Spleen (tissue), 11 donors: ENCODE results near the gene ASF1B. TPM values are rescaled to one million over a fixed set of nuclear protein-coding genes. Genes with fewer than 3 reads are reported as not detected.
A peak's percentile ranks its signal among the peaks of the same experiment; 100 is the strongest.
"Not testable (repeated sequence)": the region's sequence is repeated elsewhere in the genome, so short reads cannot be mapped to it uniquely, and the experiment has no call there.

ENCODE experiments used
- DNase-seq: peaks from one replicate; pipeline ENCODE4 v3.0.0-alpha.2; 2020
- H3K27ac ChIP-seq, 8 donors: fragments of 200-600 bp; sonication (generic) in 7 of 8; 1 replicate in 4 of 8; 2 replicates in 4 of 8; pipeline versions ENCODE4 v1.5.0 to v1.8.0; 2016 to 2021; ENCODE audit warnings: inconsistent platforms in 4 of 8, mild to moderate bottlenecking in 4 of 8, moderate library complexity in 1 of 8
- H3K27me3 ChIP-seq, 7 donors: fragments of 200-600 bp; sonication (generic) in 6 of 7; replicated peaks in 1 of 7; 1 replicate in 4 of 7; 2 replicates in 3 of 7; pipeline versions ENCODE4 v1.5.0 to v1.8.0; 2016 to 2021; ENCODE audit warnings: inconsistent platforms in 3 of 7, mild to moderate bottlenecking in 1 of 7
- H3K36me3 ChIP-seq, 6 donors: fragments of 200-600 bp; sonication (generic) in 5 of 6; 1 replicate in 4 of 6; 2 replicates in 2 of 6; pipeline versions ENCODE4 v1.5.0 to v1.8.0; 2016 to 2021; ENCODE audit warnings: inconsistent platforms in 2 of 6
- H3K4me1 ChIP-seq, 6 donors: fragments of 200-600 bp; sonication (generic) in 5 of 6; 1 replicate in 3 of 6; 2 replicates in 3 of 6; pipeline versions ENCODE4 v1.5.0 to v1.8.0; 2016 to 2021; ENCODE audit warnings: inconsistent platforms in 3 of 6
- H3K4me3 ChIP-seq, 8 donors: fragments of 200-600 bp; sonication (generic) in 7 of 8; 1 replicate in 4 of 8; 2 replicates in 4 of 8; pipeline versions ENCODE4 v1.5.0 to v1.8.0; 2016 to 2021; ENCODE audit warnings: inconsistent platforms in 4 of 8, mild to moderate bottlenecking in 4 of 8, moderate library complexity in 2 of 8
- H3K9me3 ChIP-seq, 8 donors: fragments of 200-600 bp; sonication (generic) in 7 of 8; 1 replicate in 4 of 8; 2 replicates in 4 of 8; pipeline versions ENCODE4 v1.5.0 to v1.8.0; 2016 to 2021; ENCODE audit warnings: inconsistent platforms in 4 of 8
- POLR2A ChIP-seq, 3 donors: fragments of 450-650 bp; IDR thresholded peaks; one replicate each; pipeline ENCODE4 v1.5.1; 2017; ENCODE audit warnings: antibody characterized with exemption in 3 of 3, mild to moderate bottlenecking in 1 of 3
- POLR2AphosphoS5 ChIP-seq, 3 donors: sonication (generic); formaldehyde crosslinking; IDR thresholded peaks; one replicate each; pipeline ENCODE4 v1.5.1; 2017; ENCODE audit warnings: antibody characterized with exemption in 3 of 3
- whole genome bisulfite sequencing, 5 donors: extraction: QIAGEN DNeasy Blood & Tissue Kit in 3 of 5; methylation state at CpG; one replicate each; pipeline versions ENCODE4 v1.1.5 to v1.1.7; 2013 to 2018; 5-methylcytosine and 5-hydroxymethylcytosine counted together
- intact Hi-C: fragments of 100-400 bp; cut with DNase I; formaldehyde crosslinking; loops from one replicate; pipeline ENCODE4 v1.15.0; 2023; ENCODE audit warnings: low total_unique reads
- polyA plus RNA-seq, 3 donors: library from polyadenylated mRNA; stranded (reverse); fragments of 200-250 nt; gene quantifications; one replicate each; pipeline ENCODE4 v1.2.1, GENCODE V29; 2013
- total RNA-seq, 7 donors: library from RNA; depleted of rRNA in 3 of 7; stranded (reverse); fragments of >200 nt in 3 of 7; fragmentation: NEBNext Ultra II Directional in 4 of 7; extraction: Animal tissue kit (Norgen Biotek cat#: 25700) in 4 of 7; gene quantifications; one replicate each; pipeline versions ENCODE4 v1.1.0 to v1.2.1, GENCODE V29; 2016 to 2021
- TF ChIP-seq, protein P1 (sequence below), 11 experiments: fragments of 200-600 bp in 7 of 11; fragments of 450-650 bp in 4 of 11; sonication (generic) in 4 of 11; IDR thresholded peaks in 8 of 11; conservative IDR thresholded peaks in 3 of 11; 1 replicate in 7 of 11; 2 replicates in 4 of 11; pipeline versions ENCODE4 v1.4.0 to v1.8.0; 2016 to 2021; ENCODE audit warnings: antibody characterized with exemption in 11 of 11, inconsistent platforms in 4 of 11, mild to moderate bottlenecking in 1 of 11
- donor health status: healthy with polysubstance abuse.
- donor health status: DM: no; HTN: no; CAD: no; lungs with moderate emphysema.
- donor health status: DM: no; HTN: no; CAD: no.
- donor health status: Bipolar disorder and iron deficiency.
- donor health status: healthy.
- donor health status: DM: no; HTN: no; CAD: no.
- donor health status: DM: yes; HTN: yes; CAD: no.

ASF1B gene
- total and polyA plus RNA-seq, 10 donors: 3.8 to 24.8 (median 8.6) TPM

DNA sequence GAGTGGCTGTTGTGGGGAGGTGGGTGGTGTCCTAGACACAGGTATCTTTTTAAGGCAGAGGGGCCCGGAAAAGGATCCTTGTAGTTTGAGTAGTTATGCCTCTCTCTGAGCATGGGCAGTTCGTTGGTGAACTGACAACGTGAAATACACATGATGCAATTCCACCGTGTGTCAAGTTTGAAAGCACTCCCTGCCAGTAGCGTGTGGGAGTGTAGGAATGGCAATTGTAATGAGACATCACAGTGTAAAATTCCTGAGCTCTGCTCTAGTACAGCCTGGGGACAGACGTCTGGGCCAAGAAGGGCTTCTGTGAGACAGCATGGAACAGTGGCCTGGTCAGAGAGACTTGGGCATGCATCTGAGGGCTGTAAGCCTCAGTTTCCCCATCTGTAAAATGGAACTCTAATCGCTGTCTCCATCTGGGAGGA, 10.4 kb upstream of the ASF1B start:
- WGBS, 5 donors: 57 to 74% (median 66%) methylated on average over 7 of the region's 7 CpGs
- intact Hi-C loops: no loop called here
- TF ChIP-seq POLR2A (IDR thresholded peaks at IDR 0.05): no peak
- TF ChIP-seq POLR2AphosphoS5 (IDR thresholded peaks at IDR 0.05): peak in 1 of 3 donors; percentile 60
- TF ChIP-seq, protein P1, sequence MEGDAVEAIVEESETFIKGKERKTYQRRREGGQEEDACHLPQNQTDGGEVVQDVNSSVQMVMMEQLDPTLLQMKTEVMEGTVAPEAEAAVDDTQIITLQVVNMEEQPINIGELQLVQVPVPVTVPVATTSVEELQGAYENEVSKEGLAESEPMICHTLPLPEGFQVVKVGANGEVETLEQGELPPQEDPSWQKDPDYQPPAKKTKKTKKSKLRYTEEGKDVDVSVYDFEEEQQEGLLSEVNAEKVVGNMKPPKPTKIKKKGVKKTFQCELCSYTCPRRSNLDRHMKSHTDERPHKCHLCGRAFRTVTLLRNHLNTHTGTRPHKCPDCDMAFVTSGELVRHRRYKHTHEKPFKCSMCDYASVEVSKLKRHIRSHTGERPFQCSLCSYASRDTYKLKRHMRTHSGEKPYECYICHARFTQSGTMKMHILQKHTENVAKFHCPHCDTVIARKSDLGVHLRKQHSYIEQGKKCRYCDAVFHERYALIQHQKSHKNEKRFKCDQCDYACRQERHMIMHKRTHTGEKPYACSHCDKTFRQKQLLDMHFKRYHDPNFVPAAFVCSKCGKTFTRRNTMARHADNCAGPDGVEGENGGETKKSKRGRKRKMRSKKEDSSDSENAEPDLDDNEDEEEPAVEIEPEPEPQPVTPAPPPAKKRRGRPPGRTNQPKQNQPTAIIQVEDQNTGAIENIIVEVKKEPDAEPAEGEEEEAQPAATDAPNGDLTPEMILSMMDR (IDR thresholded peaks at IDR 0.05 in 8 of 11, conservative IDR thresholded peaks at IDR 0.05 in 3 of 11): no peak

DNA sequence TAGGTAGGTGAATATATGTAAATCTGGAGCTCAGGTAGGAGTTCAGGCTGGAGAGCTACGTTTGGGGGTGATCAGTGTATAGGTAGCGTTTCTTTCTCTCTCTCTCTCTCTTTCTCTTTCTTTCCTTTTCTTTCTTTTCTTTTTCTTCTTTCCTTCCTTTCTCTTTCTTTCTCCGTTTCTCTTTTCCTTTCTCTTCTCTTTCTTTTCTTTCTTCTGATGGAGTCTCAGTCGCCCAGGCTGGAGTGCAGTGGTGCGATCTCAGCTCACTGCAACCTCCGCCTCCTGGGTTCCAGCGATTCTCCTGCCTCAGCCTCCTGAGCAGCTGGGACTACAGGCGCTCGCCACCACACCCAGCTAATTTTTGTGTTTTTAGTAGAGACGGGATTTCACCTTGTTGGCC, 9.8 kb upstream of the ASF1B start:
- DNase-seq, H3K4me3 ChIP-seq, intact Hi-C loops, H3K36me3 ChIP-seq, H3K27me3 ChIP-seq, H3K9me3 ChIP-seq: not testable (repeated sequence)
- Histone ChIP-seq H3K4me1 (peaks cover 23 to 61% (median 39%) of the 10 kb centered on the region in 6 donors), H3K27ac (peak overlapping the region in 5 of 8 donors; percentile 43 to 83 (median 58))
- WGBS, 5 donors: 94 to 97% (median 94%) methylated on average over 10 of the region's 10 CpGs

More for the DNA sequence above, 10.4 kb upstream of the ASF1B start:
- H3K36me3 ChIP-seq: peaks cover 0 to 13% (median 0%) of the 10 kb centered on the region in 6 donors
- peak overlapping the region in 5 of 8 donors; percentile 43 to 83 (median 58) for H3K27ac ChIP-seq
- H3K4me1 ChIP-seq: peaks cover 23 to 59% (median 39%) of the 10 kb centered on the region in 6 donors
- no peaks in the 10 kb centered on the region for H3K27me3 ChIP-seq
- H3K9me3 ChIP-seq: no peaks in the 10 kb centered on the region
- no peak overlapping the region for H3K4me3 ChIP-seq
- DNase-seq: no peak

DNA sequence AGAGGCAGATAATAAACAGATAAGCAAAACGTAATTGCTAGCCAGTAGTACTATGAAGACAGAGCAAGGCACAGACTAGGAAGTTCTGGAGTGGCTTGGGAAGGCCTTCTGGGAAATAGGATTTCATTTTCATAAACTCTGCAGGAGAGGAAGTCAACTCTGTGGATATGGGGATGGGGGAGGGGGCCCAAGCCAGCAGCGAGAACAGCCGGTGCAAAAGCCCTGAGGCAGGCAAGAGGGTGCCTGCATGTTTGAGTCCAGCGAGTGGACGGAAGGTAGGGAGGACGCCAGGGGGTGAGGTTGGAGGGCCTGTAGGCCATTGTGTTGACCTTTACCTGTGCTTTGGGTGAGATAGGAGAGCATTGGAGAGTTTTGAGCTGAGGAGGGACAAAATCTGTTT, 9.0 kb upstream of the ASF1B start:
- Histone ChIP-seq H3K36me3 (peaks cover 0 to 5% (median 0%) of the 10 kb centered on the region in 6 donors), H3K4me3 (no peak overlapping the region)
- 84 to 89% (median 88%) methylated on average over 6 of the region's 6 CpGs for WGBS, 5 donors

DNA sequence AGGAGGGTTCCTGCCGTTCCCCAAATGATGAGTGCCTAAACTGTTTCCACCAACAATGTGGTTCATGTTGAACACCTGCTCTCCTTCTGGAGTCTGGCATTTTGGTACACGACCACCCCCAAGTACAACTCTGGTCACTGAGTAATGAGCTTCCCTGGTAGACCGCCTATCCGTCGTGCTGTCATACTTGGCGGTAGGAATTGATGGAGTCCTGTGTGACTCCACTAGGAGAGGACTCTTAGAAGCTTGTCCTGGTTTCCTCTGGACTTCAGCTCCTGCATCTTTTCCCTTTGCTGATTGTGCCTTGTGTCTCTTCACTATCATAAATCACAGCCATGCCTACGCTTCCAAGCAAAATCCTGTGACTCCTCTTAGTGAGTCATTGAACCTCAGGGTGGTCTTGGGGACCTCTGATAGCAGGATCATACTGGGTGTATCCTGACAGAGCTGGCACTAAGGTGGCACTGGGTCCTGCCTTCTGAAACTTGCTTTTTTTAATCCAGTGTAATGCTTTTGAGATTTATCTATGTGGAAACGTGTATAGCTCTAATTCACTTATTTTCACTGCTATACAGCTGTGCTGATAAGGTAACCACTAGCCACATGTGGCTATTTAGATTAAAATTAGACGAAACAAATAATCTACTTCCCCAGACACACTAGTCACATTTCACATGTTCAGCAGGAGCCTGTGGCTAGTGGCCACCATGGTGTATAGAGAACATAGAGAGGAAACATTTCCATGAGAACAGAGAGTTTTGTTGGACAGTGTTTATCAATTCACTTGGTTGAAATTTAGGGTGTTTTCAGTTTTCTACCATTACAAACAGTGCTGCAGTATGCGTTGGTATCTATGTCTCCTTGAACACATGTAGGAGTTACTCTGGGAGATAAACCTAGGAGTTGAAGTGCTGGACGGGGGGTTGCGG, 6.1 kb upstream of the ASF1B start:
- TF ChIP-seq, protein P1 (IDR thresholded peaks at IDR 0.05 in 8 of 11, conservative IDR thresholded peaks at IDR 0.05 in 3 of 11): no peak
- TF ChIP-seq POLR2AphosphoS5 (IDR thresholded peaks at IDR 0.05) (no peak), POLR2A (IDR thresholded peaks at IDR 0.05) (no peak)
- no peak overlapping the region for H3K27ac ChIP-seq
- DNase-seq: no peak
- WGBS, 5 donors: 84 to 94% (median 89%) methylated on average over 12 of the region's 12 CpGs
- H3K9me3 ChIP-seq: no peaks in the 10 kb centered on the region
- H3K4me1 ChIP-seq: peaks cover 16 to 61% (median 38%) of the 10 kb centered on the region in 6 donors
- intact Hi-C loops: no loop called here
- no peaks in the 10 kb centered on the region for H3K27me3 ChIP-seq
- H3K4me3 ChIP-seq: no peak overlapping the region
- peaks cover 0 to 8% (median 0%) of the 10 kb centered on the region in 6 donors for H3K36me3 ChIP-seq

More for the DNA sequence above, 9.0 kb upstream of the ASF1B start:
- Histone ChIP-seq H3K9me3 (no peaks in the 10 kb centered on the region), H3K27me3 (no peaks in the 10 kb centered on the region), H3K27ac (peak overlapping the region in 1 of 8 donors; percentile 64), H3K4me1 (peaks cover 22 to 61% (median 38%) of the 10 kb centered on the region in 6 donors)
- DNase-seq: no peak
- TF ChIP-seq, protein P1 (IDR thresholded peaks at IDR 0.05 in 8 of 11, conservative IDR thresholded peaks at IDR 0.05 in 3 of 11): no peak
- intact Hi-C loops: no loop called here
